Motor neuron (in vitro differentiated cells): ENCODE data around the gene FOXN3. TPM values are rescaled to one million over a fixed set of nuclear protein-coding genes. Genes with fewer than 3 reads are reported as not detected.
A peak's percentile ranks its signal among the peaks of the same experiment; 100 is the strongest.

Experiments
- ATAC-seq, 8 experiments: fragments of 200-7000 bp; cut with Tn5 transposase; replicated peaks in 6 of 8; 2 replicates each; pipeline ENCODE4 v1.8.0; 2021; ENCODE audit warnings: mild to moderate bottlenecking in 8 of 8, moderate library complexity in 8 of 8
- H3K27ac ChIP-seq, 2 donors: fragments of 250-450 bp; sonication (Bioruptor Pico); 2 replicates each; pipeline ENCODE4 v1.9.0; 2021; ENCODE audit warnings: antibody characterized with exemption in 2 of 2, mild to moderate bottlenecking in 2 of 2, moderate library complexity in 1 of 2
- H3K4me1 ChIP-seq, 2 donors: fragments of 250-450 bp; sonication (Bioruptor Pico); replicated peaks in 1 of 2; 2 replicates each; pipeline ENCODE4 v1.6.1; 2021; ENCODE audit warnings: antibody characterized with exemption in 2 of 2, mild to moderate bottlenecking in 2 of 2, moderate library complexity in 1 of 2
- H3K4me3 ChIP-seq, 5 donors: fragments of 250-450 bp; sonication (Bioruptor Pico); 2 replicates each; pipeline ENCODE4 v1.9.0; 2021; ENCODE audit warnings: antibody characterized with exemption in 5 of 5, mild to moderate bottlenecking in 5 of 5, moderate library complexity in 4 of 5
- WGBS, 10 experiments: fragments of 450-650 bp; shearing (Covaris generic); methylation state at CpG; one replicate each; pipeline ENCODE4 v1.0.0; 2022; 5-methylcytosine and 5-hydroxymethylcytosine counted together
- in situ Hi-C, 9 experiments: fragments of 400-800 bp; cut with MboI; loops; one replicate each; pipeline ENCODE4 v1.15.0; 2021; ENCODE audit warnings: low sequenced_read_pairs in 9 of 9, low pct_unique_long_range_greater_than_20kb in 2 of 9; ENCODE audit not compliant: unreplicated experiment in 9 of 9
- total RNA-seq, 8 experiments: library from RNA; unstranded; fragments of 300-600 nt; gene quantifications; 2 replicates each; pipeline versions ENCODE4 v1.2.3 to v1.2.4, GENCODE V29; 2022

The FOXN3 gene
- total RNA-seq, 8 experiments from 2014 or later, result 20.2 to 75.8 (median 26.8) TPM

GRCh38 chr14:89444516-89445125, 27.6 kb upstream of the FOXN3 start:
- in situ Hi-C loops, result no loop called here
- H3K27ac ChIP-seq, result no peak overlapping the region
- ATAC-seq, result no peak
- H3K4me3 ChIP-seq, result no peak overlapping the region
- peaks cover 5 to 6% of the 10 kb centered on the region in 2 donors for H3K4me1 ChIP-seq
- WGBS, 10 experiments, result 54 to 97% (median 84%) methylated on average over 2 to 10 of the region's 10 CpGs

GRCh38 chr14:89444044-89444443, 27.0 kb upstream of the FOXN3 start:
- in situ Hi-C loops, result no loop called here
- no peak for ATAC-seq
- no peak overlapping the region for H3K4me3 ChIP-seq
- WGBS, 10 experiments, result 77 to 100% (median 95%) methylated on average over 1 to 3 of the region's 3 CpGs
- peaks cover 5 to 6% of the 10 kb centered on the region in 2 donors for H3K4me1 ChIP-seq
- no peak overlapping the region for H3K27ac ChIP-seq

DNA sequence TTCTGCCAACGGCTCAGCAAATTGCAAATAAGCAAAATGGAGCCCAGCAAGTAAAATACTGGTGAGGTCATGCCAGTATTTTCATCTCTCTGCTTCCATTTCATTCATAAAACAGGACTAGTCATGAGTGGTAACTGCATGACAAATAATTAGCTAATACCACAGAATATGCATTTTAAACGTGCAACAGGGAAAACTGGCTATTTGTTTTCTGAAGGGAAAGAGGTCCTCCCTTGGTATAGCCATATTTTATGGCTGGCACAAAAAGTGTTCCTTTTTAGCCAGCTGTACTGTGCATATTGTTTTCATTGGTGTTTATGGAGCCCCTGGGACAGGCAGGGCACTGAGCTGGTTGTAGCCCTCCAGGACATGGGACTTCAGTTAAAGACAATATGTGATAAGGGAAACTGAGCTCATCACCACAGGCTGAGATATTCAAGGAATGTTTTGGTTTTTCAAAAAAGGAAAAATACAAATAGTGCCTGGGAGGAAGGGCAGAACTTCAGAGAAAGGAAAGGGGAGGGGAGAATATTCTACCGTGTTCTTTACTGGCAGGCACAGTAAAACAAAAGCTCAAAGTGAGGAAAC, 26.1 kb upstream of the FOXN3 start:
- no peak overlapping the region for H3K27ac ChIP-seq
- peak in 4 of 8 experiments; percentile 35 to 80 (median 66) for ATAC-seq
- WGBS, 10 experiments, result 5 to 67% (median 37%) methylated on average over 1 to 3 of the region's 3 CpGs
- in situ Hi-C loops, result no loop called here
- no peak overlapping the region for H3K4me3 ChIP-seq
- H3K4me1 ChIP-seq, result peaks cover 5 to 6% of the 10 kb centered on the region in 2 donors

GRCh38 chr14:89442280-89442679, 25.2 kb upstream of the FOXN3 start:
- H3K27ac ChIP-seq, result no peak overlapping the region
- in situ Hi-C loops, result no loop called here

DNA sequence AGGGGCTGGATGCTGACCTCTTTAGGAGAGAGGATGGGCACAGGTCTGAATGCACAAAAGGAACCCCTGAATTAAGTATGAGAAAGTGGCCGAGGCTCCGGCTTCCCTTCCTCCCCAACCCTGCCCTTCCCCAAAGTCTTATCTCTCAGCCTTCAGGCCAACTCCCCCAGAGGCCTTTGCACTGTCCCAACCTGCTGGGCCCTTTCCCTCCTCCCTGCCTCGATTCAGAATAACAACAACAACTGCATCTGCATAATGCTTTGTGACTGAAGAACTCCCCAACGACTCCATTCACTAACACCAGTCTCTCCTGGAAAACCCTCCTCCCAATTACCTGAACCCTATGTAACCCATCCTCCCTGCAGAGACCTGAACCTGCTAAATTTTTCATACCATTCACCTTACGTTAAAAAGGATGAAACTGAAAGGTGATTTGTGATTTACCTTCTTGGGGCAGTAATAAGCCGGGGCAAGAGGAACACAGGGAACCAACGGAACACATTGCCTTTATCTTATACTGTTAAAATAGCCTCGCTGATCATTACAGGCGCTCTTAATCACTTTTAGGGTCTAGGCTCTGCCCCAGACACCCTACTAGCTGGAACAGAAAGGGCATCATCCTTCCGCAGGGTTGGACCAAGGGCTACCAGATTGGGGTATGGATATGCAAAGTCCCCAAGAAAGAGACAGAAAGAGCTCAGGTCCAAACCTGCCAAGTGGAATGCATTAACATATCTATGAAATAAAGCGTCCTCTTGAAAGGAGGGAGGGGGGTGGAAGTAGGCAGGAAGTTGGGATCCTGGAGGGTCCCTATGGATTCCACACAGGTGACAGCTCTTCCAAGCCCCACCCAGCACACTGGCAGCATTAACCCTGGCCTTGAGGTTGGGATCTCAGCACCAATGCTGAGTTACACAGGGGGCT, 24.2 kb upstream of the FOXN3 start:
- no peak for ATAC-seq
- in situ Hi-C loops, result no loop called here
- WGBS, 10 experiments, result 4 to 95% (median 67%) methylated on average over 1 to 9 of the region's 11 CpGs; no CpG with 5 or more reads in 1 of the 10 experiments
- Histone ChIP-seq H3K27ac (no peak overlapping the region), H3K4me1 (peaks cover 5 to 6% of the 10 kb centered on the region in 2 donors), H3K4me3 (no peak overlapping the region)

More at GRCh38 chr14:89442280-89442679, 25.2 kb upstream of the FOXN3 start:
- Histone ChIP-seq H3K4me1 (peaks cover 5 to 6% of the 10 kb centered on the region in 2 donors), H3K4me3 (no peak overlapping the region)
- 60 to 100% (median 83%) methylated on average over 1 to 3 of the region's 4 CpGs; no CpG with 5 or more reads in 5 of the 10 experiments for WGBS, 10 experiments
- no peak for ATAC-seq

GRCh38 chr14:89435892-89436656, 19.0 kb upstream of the FOXN3 start:
- in situ Hi-C loops, result no loop called here
- ATAC-seq, result no peak
- H3K4me1 ChIP-seq, result peaks cover 2 to 3% of the 10 kb centered on the region in 2 donors
- H3K27ac ChIP-seq, result no peak overlapping the region
- no peak overlapping the region for H3K4me3 ChIP-seq
- WGBS, 10 experiments, result 42 to 100% (median 81%) methylated on average over 2 to 14 of the region's 15 CpGs

- no peaks in the 10 kb centered on the region for H3K4me1 ChIP-seq
- WGBS, 10 experiments, result 60 to 91% (median 84%) methylated on average over 1 to 6 of the region's 7 CpGs; no CpG with 5 or more reads in 5 of the 10 experiments
- in situ Hi-C loops, result no loop called here
Observed at GRCh38 chr14:89435492-89435891, 18.5 kb upstream of the FOXN3 start.

DNA sequence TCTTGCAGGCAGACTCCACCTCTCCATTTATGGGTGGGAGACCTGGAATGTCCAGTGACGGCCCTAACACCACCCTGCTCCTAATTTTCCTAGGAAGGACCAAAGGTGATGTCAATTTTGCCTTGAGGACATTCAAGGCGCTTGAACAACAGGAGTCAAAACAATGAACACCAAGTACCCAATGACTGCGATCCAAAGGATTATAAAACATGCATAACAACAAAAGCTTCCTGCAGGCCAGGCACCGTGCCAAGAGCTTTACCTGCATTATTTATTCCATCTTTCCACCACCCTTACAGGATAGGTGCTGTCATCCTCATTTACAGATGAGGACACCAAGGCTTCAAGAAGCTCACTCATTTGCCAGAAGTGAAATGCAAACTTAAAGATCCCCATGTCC, 15.2 kb upstream of the FOXN3 start:
- no peak overlapping the region for H3K27ac ChIP-seq
- ATAC-seq, result no peak
- H3K4me3 ChIP-seq, result no peak overlapping the region
- H3K4me1 ChIP-seq, result peaks cover 16 to 20% of the 10 kb centered on the region in 2 donors
- in situ Hi-C loops, result no loop called here
- 82 to 100% (median 86%) methylated on average over 1 to 4 of the region's 4 CpGs; no CpG with 5 or more reads in 3 of the 10 experiments for WGBS, 10 experiments

More at GRCh38 chr14:89435492-89435891, 18.5 kb upstream of the FOXN3 start:
- Histone ChIP-seq H3K4me3 (no peak overlapping the region), H3K27ac (no peak overlapping the region)
- no peak for ATAC-seq

DNA sequence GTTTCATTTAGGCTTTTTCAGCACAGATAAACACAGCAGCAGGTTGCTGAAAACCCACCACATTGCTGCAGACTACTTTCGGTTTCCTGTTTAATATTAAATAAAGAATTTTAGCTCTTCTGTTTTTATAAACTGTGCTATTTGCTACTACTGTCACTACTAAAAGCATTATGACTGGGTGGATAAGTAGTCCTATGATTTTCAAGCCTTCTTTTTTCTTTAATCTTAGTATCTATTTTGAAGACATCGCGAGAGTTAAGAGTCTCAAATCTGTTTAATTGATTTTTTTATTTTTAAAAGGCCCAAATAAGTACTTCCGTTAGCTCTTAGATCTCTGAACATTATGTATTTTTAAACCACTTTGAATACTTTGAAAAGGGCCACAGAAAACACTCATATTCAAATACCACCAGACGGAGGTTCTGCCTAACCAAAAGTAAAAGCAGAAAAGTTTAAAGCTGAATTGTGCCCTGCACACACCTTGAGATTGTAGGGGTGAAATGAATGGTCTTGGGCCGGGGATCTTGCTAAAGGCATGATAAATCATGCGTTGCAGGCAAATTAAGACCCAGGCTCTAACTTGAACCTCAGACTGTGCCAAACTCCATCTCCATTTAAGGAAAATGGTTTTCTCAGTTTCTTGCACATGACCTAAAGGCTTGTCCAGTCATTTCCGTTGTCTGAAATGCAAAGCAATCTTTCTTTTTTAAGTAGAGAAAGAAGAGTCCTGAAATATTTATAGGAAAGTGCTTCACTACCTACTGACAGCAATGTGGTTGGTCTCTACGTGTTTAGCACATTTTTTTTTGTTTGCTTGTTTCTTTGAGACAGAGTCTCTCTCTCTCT, 13.6 kb upstream of the FOXN3 start:
- H3K27ac ChIP-seq, result peak overlapping the region in 1 of 2 donors; percentile 19
- ATAC-seq, result peak in 3 of 8 experiments; percentile 40 to 78 (median 67)
- no peak overlapping the region for H3K4me3 ChIP-seq
- in situ Hi-C loops, result no loop called here
- 33 to 100% (median 77%) methylated on average over 1 to 9 of the region's 9 CpGs for WGBS, 10 experiments
- peaks cover 16 to 20% of the 10 kb centered on the region in 2 donors for H3K4me1 ChIP-seq

- Histone ChIP-seq H3K27ac (peak overlapping the region in 1 of 2 donors; percentile 60), H3K4me3 (no peak overlapping the region), H3K4me1 (peaks cover 16 to 20% of the 10 kb centered on the region in 2 donors)
- in situ Hi-C loops, result no loop called here
- peak in 7 of 8 experiments; percentile 5 to 84 (median 76) for ATAC-seq
- 14 to 64% (median 21%) methylated on average over 2 to 14 of the region's 14 CpGs for WGBS, 10 experiments
Observed at GRCh38 chr14:89429199-89430181, 12.5 kb upstream of the FOXN3 start.
